ENCODE data around the gene NEFH.

The NEFH gene

GRCh38 chr22:29539105-29539504, 59.1 kb downstream of the NEFH start:
- no peak overlapping the region for H3K4me3 ChIP-seq (ENCODE audit: low read depth, low read length)
- peak; percentile 33 for DNase-seq (ENCODE audit: low read depth)
- TF ChIP-seq, protein P1, sequence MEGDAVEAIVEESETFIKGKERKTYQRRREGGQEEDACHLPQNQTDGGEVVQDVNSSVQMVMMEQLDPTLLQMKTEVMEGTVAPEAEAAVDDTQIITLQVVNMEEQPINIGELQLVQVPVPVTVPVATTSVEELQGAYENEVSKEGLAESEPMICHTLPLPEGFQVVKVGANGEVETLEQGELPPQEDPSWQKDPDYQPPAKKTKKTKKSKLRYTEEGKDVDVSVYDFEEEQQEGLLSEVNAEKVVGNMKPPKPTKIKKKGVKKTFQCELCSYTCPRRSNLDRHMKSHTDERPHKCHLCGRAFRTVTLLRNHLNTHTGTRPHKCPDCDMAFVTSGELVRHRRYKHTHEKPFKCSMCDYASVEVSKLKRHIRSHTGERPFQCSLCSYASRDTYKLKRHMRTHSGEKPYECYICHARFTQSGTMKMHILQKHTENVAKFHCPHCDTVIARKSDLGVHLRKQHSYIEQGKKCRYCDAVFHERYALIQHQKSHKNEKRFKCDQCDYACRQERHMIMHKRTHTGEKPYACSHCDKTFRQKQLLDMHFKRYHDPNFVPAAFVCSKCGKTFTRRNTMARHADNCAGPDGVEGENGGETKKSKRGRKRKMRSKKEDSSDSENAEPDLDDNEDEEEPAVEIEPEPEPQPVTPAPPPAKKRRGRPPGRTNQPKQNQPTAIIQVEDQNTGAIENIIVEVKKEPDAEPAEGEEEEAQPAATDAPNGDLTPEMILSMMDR (conservative IDR thresholded peaks at IDR 0.05; ENCODE audit: low read depth, low read length), result no peak

Measured in choroid plexus epithelial cell (primary cell).